Stomach (tissue), 4 donors: Measurements from ENCODE around the gene CFAP77.

Experiments
- CTCF ChIP-seq, 7 experiments: fragments of 450-650 bp in 4 of 7; fragments of 200-600 bp in 3 of 7; sonication (generic) in 3 of 7; IDR thresholded peaks; one replicate each; pipeline ENCODE4 v1.5.1; 2016 to 2019; ENCODE audit warnings: antibody characterized with exemption in 7 of 7, control low read depth in 2 of 7, mild to moderate bottlenecking in 1 of 7
- EP300 ChIP-seq: sonication (generic); formaldehyde crosslinking; IDR thresholded peaks from one replicate; pipeline ENCODE4 v1.6.1; 2017; ENCODE audit warnings: antibody characterized with exemption
- POLR2A ChIP-seq, 4 donors: fragments of 450-650 bp; IDR thresholded peaks; one replicate each; pipeline ENCODE4 v1.6.1; 2016; ENCODE audit warnings: antibody characterized with exemption in 4 of 4, control low read depth in 2 of 4, mild to moderate bottlenecking in 1 of 4, moderate library complexity in 1 of 4
- POLR2AphosphoS5 ChIP-seq, 3 donors: sonication (generic); formaldehyde crosslinking; IDR thresholded peaks; one replicate each; pipeline ENCODE4 v1.6.1; 2016; ENCODE audit warnings: antibody characterized with exemption in 3 of 3

DNA sequence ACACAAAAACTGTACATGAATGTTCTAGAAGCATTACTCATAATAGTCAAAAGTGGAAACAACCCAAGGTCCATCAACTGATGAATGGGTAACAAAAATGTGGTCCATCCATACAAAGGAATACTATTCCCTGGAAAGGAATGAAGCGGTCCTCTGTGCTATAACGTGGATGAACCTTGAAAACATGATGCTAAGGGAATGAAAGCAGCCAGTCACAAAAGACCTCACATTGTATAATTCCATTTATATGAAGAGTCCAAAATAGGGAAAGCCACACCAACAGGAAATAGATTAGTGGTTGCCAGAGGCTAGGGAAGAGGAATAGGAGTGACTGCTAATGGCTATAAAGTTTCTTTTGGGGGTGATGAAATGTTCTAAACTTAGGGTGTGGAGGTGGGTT is 149.7 kb downstream of the CFAP77 start:
- no peak for TF ChIP-seq CTCF (IDR thresholded peaks at IDR 0.05)
- TF ChIP-seq POLR2AphosphoS5 (IDR thresholded peaks at IDR 0.05) = no peak
- no peak for TF ChIP-seq POLR2A (IDR thresholded peaks at IDR 0.05)
- no peak for TF ChIP-seq EP300
